NCI-H1105 (cell line): Measurements from ENCODE around the gene C1orf74.

Source experiments
- DNase-seq: peaks from one replicate; lab custom pipeline; 2025; lab: John Stamatoyannopoulos, UW

The C1orf74 gene

GRCh38 chr1:209769971-209770370 is 14.4 kb downstream of the C1orf74 start:
- DNase-seq = no peak

DNA sequence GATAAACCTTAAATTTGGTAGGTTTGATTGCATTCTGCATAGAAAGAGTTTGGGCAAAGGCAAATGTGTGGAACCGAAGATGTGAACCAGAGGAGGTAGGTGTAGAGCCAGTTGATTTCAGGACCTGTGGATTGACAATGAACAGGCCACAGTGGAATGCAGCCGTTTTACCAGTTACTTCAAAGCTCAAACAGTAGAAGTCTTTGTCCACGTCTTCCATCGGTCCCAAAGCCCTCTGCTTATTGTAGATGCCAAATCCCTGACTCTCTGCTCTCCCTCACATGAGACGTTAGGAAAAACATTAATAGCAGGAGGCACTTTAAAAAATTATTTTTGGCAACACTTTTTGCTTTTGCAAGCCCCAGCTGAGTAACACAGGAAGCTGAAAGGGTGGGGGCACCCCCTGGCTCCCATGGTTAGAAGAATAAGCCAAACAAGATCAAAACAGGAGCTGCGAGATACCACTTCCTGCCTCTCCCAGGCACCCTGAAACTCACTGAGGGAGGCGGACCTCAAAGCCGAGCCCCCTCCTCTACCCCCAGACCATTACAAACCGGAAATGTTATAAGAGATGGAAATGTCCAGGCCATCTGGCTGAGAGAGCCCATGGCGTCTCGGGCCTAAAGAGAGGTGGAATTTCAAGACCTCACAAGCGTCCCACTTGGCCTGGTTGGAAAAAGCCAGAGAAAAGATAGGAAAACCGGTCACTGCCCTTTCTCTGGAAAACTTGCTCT is 15.0 kb downstream of the C1orf74 start:
- DNase-seq = no peak

DNA sequence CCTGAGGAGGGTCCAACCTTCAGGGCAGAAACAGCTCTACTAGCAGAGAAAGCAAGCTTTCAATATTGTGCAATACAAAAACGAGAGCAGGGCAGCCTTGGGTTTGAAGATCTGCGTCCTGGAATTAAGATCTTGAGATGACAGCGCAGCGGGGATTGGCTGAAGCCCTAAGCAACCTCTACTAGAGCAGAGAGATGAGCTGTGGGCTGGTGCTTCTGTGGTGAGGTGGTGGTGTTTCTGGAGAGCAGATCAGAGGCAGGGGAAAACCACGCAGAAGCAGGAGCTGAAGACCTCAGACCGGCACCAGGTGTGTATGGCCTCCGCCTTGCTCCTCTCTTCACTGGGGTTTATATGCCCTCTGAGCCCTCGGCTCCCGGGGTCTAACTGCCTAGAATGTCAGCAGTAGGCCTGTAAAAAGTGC is 16.0 kb downstream of the C1orf74 start:
- no peak for DNase-seq

GRCh38 chr1:209767706-209768105 is 16.7 kb downstream of the C1orf74 start:
- no peak for DNase-seq

GRCh38 chr1:209767096-209767495 is 17.3 kb downstream of the C1orf74 start:
- no peak for DNase-seq

DNA sequence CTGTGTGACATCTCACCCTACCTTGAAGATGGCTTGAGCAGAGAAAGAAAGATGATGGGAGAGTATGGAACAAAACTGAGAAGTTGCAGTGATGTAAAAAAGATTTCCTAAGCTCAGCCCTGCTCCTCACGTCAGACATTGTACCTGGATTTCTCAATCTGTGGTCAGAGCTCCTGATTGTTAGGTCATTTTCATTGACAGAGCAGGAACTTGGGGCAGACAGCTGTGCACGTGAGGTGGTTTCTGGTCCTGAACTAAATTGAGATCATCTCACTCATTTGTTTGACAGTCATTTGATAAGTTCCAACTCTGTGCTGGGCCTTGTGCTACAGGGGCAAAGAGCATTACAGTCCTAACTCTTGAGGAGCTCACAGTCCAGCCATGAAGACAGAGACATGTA is 18.3 kb downstream of the C1orf74 start:
- DNase-seq = no peak

DNA sequence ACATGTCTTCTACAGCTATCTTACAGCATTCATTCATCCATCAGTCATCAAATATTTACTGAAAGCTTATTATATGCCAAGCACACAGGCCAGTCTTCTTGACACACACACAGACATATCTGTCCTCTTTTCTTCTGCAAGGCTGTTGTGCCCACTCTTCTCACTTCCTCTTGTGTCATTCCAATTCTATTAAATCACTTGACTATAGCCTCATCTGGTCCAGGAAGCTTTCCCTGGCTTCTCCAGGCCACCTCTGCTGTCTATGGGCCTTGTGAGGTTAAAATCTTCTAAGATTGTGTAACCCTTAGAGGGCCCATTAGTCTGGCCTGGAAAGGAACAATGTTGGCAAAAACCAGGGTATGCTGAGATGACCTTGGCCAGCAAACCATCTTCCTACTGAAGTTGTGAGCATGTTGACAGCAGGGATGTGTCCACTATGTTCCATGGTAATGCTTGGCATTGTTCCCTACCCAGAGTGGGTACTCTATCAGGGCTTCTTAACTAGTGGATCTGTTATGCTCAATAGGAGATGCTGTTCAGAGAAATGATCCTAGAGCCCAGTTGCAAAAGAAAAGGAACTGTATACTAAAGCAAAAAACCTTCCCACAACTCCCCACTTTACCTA is 23.2 kb downstream of the C1orf74 start:
- no peak for DNase-seq

- DNase-seq = no peak
Observed at GRCh38 chr1:209759829-209760359, 24.5 kb downstream of the C1orf74 start.

GRCh38 chr1:209758400-209758799 is 26.0 kb downstream of the C1orf74 start:
- DNase-seq = no peak

DNA sequence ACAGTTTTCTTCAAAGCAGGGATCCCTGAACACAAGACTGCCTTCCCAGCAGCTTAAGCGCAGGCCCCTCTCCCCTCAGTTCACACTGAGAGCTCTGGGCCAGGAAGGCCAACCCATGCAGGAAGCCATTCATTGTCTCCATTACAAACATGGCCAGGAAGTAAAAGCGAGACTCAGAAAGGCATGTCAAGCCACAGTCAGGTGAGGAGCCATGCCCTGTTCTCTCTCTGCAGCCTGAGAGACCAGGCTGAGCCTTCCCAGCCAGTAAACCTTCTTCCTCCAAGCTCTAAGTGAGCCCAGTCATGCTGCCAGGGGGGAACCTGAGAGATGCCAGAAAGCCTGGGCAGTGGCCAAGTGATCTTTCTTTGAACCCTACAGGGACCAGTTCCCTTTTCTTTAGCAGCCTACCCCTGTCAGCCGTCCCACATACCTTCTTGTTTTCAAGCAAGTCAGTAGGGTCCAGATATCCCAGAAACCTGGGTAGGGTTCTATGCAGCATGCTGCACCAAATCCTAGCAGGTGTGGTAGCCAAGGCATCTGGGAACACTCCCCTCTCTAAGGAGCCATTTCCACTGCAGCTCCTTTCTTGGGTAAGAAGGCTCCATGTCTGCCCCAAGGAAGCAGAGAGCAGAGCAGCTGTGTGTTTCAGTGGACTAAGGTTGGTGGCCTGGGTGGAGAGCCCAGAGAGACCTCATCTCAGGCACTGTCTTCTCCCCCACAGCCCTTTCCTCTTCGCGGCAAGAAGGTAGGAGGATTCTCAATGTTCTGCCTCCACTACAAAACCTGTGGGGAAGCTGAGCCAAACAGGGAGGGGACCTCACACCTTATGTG is 27.5 kb downstream of the C1orf74 start:
- DNase-seq = no peak

DNA sequence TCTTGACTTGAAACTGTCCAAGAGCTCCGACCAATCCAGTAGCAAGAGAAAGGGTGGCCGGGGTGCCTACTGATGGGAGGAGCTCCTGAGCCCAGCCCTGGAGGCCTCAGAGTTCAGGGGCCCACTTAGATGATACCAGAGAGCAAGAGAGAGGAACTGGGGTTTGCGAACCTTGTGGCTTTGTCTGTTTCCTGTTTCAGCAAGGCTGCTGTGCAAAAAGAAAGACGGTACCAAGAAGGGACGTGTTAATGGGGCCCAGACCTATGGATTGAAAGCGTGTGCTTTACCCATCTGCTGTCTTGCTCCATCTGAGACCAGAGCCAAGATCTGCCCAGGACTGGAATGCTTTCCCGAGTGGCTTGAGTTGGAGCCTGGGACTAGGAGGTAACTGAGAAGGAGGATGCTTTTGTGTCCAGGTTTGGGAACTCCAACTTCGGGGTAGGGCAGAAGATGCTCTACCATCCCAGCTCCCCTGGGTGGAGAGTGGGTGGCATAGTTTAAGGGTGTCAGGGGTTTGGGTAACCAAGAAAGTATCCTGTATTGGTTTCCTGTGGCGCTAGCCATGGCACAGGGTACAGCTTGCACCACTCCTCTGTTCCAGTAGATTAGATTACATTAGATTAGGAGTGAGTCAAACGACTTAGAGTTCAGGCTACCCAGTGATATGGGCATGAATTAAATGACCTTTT is 28.3 kb downstream of the C1orf74 start, which contains the start of gene TRAF3IP3:
Gene TRAF3IP3, plus strand, starts transcription at position 128 of the 689 bp plus-strand sequence. CDS start 3,987 bp downstream, outside the sequence.
- no peak for DNase-seq

DNA sequence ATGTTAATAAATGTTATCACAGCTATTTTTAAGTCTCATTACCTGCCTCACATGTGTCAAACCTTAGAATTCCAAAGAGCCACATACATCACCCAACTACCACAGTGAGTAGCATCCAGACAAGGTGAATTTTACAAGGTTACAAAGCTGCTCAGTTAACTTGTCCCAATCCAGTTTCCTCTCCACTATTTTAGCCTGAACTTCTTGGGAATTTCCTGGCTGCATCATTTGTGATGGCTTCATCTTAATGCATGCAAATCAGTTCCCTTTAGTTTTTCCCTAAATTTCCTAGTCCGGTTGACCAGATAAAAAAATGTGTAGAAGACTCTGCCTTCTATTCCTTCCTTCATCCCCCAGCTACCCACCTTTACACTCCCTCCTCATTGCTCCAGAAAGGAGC is 29.1 kb downstream of the C1orf74 start:
- no peak for DNase-seq

GRCh38 chr1:209752890-209753289 is 31.5 kb downstream of the C1orf74 start:
- DNase-seq = no peak

DNA sequence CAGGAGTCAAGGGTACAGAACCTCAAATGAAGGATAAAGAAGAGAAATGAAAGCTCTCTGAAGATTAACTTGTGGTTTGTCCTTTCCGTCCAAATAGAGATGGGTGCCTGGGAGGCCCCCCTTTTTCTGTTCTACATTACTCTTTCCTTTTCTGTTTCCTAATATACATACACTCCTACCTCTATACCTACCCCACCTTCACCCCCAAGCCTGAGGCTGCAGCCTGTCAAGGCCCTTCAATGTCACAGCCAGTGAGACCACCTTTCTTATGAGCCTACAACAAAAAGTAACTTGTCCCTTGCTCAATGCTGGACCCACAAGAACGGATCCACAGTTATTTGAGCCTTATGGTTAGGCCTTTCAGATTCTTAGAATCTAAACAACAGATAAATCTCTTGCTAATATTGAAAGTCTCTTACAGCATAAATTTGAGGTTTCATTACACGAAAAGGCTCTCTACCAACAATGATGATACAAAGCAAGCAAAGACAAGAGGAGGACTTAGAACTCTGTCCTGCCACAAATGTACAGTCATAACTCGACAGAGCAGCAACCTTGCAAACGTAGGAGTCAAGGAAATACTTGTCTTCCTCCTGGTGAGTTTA is 32.6 kb downstream of the C1orf74 start:
- DNase-seq = no peak

GRCh38 chr1:209749670-209750323 is 34.6 kb downstream of the C1orf74 start:
- DNase-seq = no peak

GRCh38 chr1:209749205-209749604 is 35.2 kb downstream of the C1orf74 start:
- DNase-seq = no peak

GRCh38 chr1:209748620-209749019 is 35.7 kb downstream of the C1orf74 start:
- no peak for DNase-seq

GRCh38 chr1:209747580-209748262 is 36.6 kb downstream of the C1orf74 start:
- no peak for DNase-seq

GRCh38 chr1:209746451-209747165 is 37.8 kb downstream of the C1orf74 start:
- DNase-seq = no peak

DNA sequence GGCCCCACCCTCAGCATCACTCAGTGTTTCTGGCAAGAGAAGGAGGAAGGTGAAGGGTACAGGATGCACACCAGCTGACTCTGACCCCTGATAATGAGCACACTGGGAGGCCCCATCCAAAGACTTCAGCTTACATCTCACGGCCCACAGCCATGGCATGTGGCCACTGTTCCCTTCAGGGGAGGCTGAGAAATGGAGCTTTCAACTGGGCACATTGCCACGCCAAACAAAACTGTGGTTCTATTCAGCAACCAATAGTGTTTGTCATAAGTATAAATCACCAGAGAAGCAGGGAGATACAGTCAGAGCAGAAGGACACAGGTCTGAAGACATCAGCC is 41.2 kb downstream of the C1orf74 start:
- no peak for DNase-seq
